ENCODE data around the gene TTC7B.

- TF ChIP-seq CTCF (IDR thresholded peaks at IDR 0.05; ENCODE audit: poor library complexity, severe bottlenecking) (no peak), REST (IDR thresholded peaks at IDR 0.05; ENCODE audit: borderline replicate concordance) (no peak), POLR2AphosphoS5 (IDR thresholded peaks at IDR 0.05) (no peak), EZH2 (IDR thresholded peaks at IDR 0.05; ENCODE audit: borderline replicate concordance, insufficient read depth, low read length, poor library complexity, severe bottlenecking) (no peak), EP300 (conservative IDR thresholded peaks at IDR 0.05; ENCODE audit: poor library complexity, severe bottlenecking) (no peak)
Measured at GRCh38 chr14:90518069-90518940, 297.9 kb downstream of the TTC7B start.
